Esophagus muscularis mucosa (tissue), 4 donors: ENCODE results near the gene CAVIN4. TPM values are rescaled to one million over a fixed set of nuclear protein-coding genes. Genes with fewer than 3 reads are reported as not detected.

Experiments used
- DNase-seq: peaks from one replicate; pipeline ENCODE4 v3.0.0-alpha.2; 2017; ENCODE audit errors: extremely low spot score
- H3K27ac ChIP-seq, 4 donors: fragments of 200-600 bp; sonication (generic); replicated peaks in 1 of 4; 1 replicate in 3 of 4; 2 replicates in 1 of 4; pipeline ENCODE4 v1.5.1; 2016 to 2019; ENCODE audit warnings: mild to moderate bottlenecking in 1 of 4
- H3K27me3 ChIP-seq, 4 donors: fragments of 200-600 bp; sonication (generic); one replicate each; pipeline versions ENCODE4 v1.5.1 to v1.6.0; 2016 to 2019
- H3K36me3 ChIP-seq, 4 donors: fragments of 200-600 bp; sonication (generic); one replicate each; pipeline ENCODE4 v1.5.1; 2016 to 2019
- H3K4me1 ChIP-seq, 4 donors: fragments of 200-600 bp; sonication (generic); one replicate each; pipeline ENCODE4 v1.5.1; 2016 to 2019
- H3K4me3 ChIP-seq, 4 donors: fragments of 200-600 bp; sonication (generic); 1 replicate in 2 of 4; 2 replicates in 2 of 4; pipeline ENCODE4 v1.5.1; 2016 to 2019; ENCODE audit warnings: mild to moderate bottlenecking in 4 of 4, moderate library complexity in 1 of 4
- H3K9me3 ChIP-seq, 4 donors: fragments of 200-600 bp; sonication (generic); 1 replicate in 3 of 4; 2 replicates in 1 of 4; pipeline ENCODE4 v1.5.1; 2016 to 2019
- CTCF ChIP-seq, 3 experiments: fragments of 200-600 bp in 2 of 3; fragments of 450-650 bp in 1 of 3; sonication (generic) in 2 of 3; IDR thresholded peaks; one replicate each; pipeline ENCODE4 v1.5.1; 2017 to 2019; ENCODE audit warnings: antibody characterized with exemption in 3 of 3, mild to moderate bottlenecking in 2 of 3, moderate library complexity in 1 of 3
- EP300 ChIP-seq: sonication (generic); formaldehyde crosslinking; IDR thresholded peaks from one replicate; pipeline ENCODE4 v1.6.1; 2017; ENCODE audit warnings: antibody characterized with exemption
- POLR2A ChIP-seq: fragments of 450-650 bp; IDR thresholded peaks from one replicate; pipeline ENCODE4 v1.6.1; 2017; ENCODE audit warnings: antibody characterized with exemption, moderate library complexity, mild to moderate bottlenecking, low read depth
- POLR2AphosphoS5 ChIP-seq, 2 donors: sonication (generic); formaldehyde crosslinking; IDR thresholded peaks; one replicate each; pipeline ENCODE4 v1.6.1; 2017; ENCODE audit warnings: antibody characterized with exemption in 2 of 2
- WGBS: methylation state at CpG from one replicate; pipeline ENCODE4 v1.1.5; 2018; 5-methylcytosine and 5-hydroxymethylcytosine counted together
- intact Hi-C: fragments of 100-400 bp; cut with DNase I; formaldehyde crosslinking; loops from one replicate; pipeline ENCODE4 v1.15.1; 2023
- total RNA-seq, 4 donors: library from RNA; depleted of rRNA; stranded (reverse); fragments of >200 nt; gene quantifications; one replicate each; pipeline versions ENCODE4 v1.1.0 to v1.2.1, GENCODE V29; 2016

Gene CAVIN4
- total RNA-seq, 4 donors from 2014 or later: 0.33 to 1.5 (median 0.95) TPM

GRCh38 chr9:100619665-100620064 is 41.8 kb downstream of the CAVIN4 start:
- intact Hi-C loops: no loop called here
- TF ChIP-seq CTCF (IDR thresholded peaks at IDR 0.05) (no peak), POLR2A (no peak), EP300 (no peak), POLR2AphosphoS5 (IDR thresholded peaks at IDR 0.05) (no peak)
- H3K4me1 ChIP-seq: no peaks in the 10 kb centered on the region
- DNase-seq: no peak
- no peaks in the 10 kb centered on the region for H3K27me3 ChIP-seq
- WGBS: 40% methylated on average over 4 of the region's 5 CpGs
- peaks cover 0 to 11% (median 8%) of the 10 kb centered on the region in 4 donors for H3K9me3 ChIP-seq
- no peaks in the 10 kb centered on the region for H3K36me3 ChIP-seq
- no peak overlapping the region for H3K27ac ChIP-seq
- H3K4me3 ChIP-seq: no peak overlapping the region

GRCh38 chr9:100623969-100624368 is 46.1 kb downstream of the CAVIN4 start:
- no peaks in the 10 kb centered on the region for H3K4me1 ChIP-seq
- H3K27ac ChIP-seq: no peak overlapping the region
- no peaks in the 10 kb centered on the region for H3K36me3 ChIP-seq
- TF ChIP-seq CTCF (IDR thresholded peaks at IDR 0.05) (no peak), POLR2A (no peak), EP300 (no peak), POLR2AphosphoS5 (IDR thresholded peaks at IDR 0.05) (no peak)
- DNase-seq: no peak
- no peak overlapping the region for H3K4me3 ChIP-seq
- H3K27me3 ChIP-seq: no peaks in the 10 kb centered on the region
- intact Hi-C loops: no loop called here
- H3K9me3 ChIP-seq: no peaks in the 10 kb centered on the region
- WGBS: 93% methylated on average over 1 of the region's 1 CpG

GRCh38 chr9:100626949-100627348 is 49.1 kb downstream of the CAVIN4 start:
- Histone ChIP-seq H3K4me1 (no peaks in the 10 kb centered on the region), H3K27me3 (no peaks in the 10 kb centered on the region), H3K36me3 (no peaks in the 10 kb centered on the region), H3K27ac (no peak overlapping the region), H3K9me3 (no peaks in the 10 kb centered on the region), H3K4me3 (no peak overlapping the region)
- TF ChIP-seq POLR2AphosphoS5 (IDR thresholded peaks at IDR 0.05) (no peak), EP300 (no peak), CTCF (IDR thresholded peaks at IDR 0.05) (no peak), POLR2A (no peak)
- DNase-seq: no peak
- intact Hi-C loops: no loop called here
- 100% methylated on average over 1 of the region's 1 CpG for WGBS

GRCh38 chr9:100637787-100638186 is 59.9 kb downstream of the CAVIN4 start:
- TF ChIP-seq POLR2AphosphoS5 (IDR thresholded peaks at IDR 0.05) (no peak), POLR2A (no peak)
- Histone ChIP-seq H3K4me1 (no peaks in the 10 kb centered on the region), H3K9me3 (no peaks in the 10 kb centered on the region), H3K27ac (no peak overlapping the region), H3K27me3 (peaks cover 0 to 7% (median 0%) of the 10 kb centered on the region in 4 donors), H3K36me3 (no peaks in the 10 kb centered on the region), H3K4me3 (no peak overlapping the region)
- DNase-seq: no peak
- intact Hi-C loops: no loop called here
- WGBS: 71% methylated on average over 1 of the region's 6 CpGs

Other genes with a start within 250 kb of the CAVIN4 start
- 10 to 100 TPM; 10.4 to 16.4 (median 11.2) TPM for gene TEX10, start 225.1 kb upstream of the CAVIN4 start, total RNA-seq
- gene MSANTD3, start 150.9 kb upstream of the CAVIN4 start, total RNA-seq: 10 to 100 TPM; 28.5 to 50.4 (median 41.3) TPM
- 1 to 10 TPM in 1 of 4 donors, under 1 TPM in 3; 0.50 to 1.7 (median 0.73) TPM for gene TMEFF1, start 104.9 kb upstream of the CAVIN4 start, total RNA-seq